Measurements from ENCODE around the gene ZNF662.

- no peak for TF ChIP-seq EZH2phosphoT487 (IDR thresholded peaks at IDR 0.05; ENCODE audit: insufficient read depth, low read depth)
- TF ChIP-seq EZH2 (IDR thresholded peaks at IDR 0.05; ENCODE audit: insufficient read depth, poor library complexity, severe bottlenecking), result no peak
Measured at GRCh38 chr3:42908675-42909074, 2.7 kb downstream of the ZNF662 start.
